LNCaP clone FGC (cell line): ENCODE measurements around the gene C10orf71.

Experiments
- DNase-seq: peaks from one replicate; pipeline ENCODE4 v3.0.0-alpha.2; 2011; ENCODE audit warnings: low read depth
- H3K4me3 ChIP-seq: 2 replicates; pipeline ENCODE4 v1.5.1; 2011; ENCODE audit warnings: mild to moderate bottlenecking, low read depth, low read length, control low read depth
- TF ChIP-seq, protein P1 (sequence below): IDR thresholded peaks from 2 replicates; pipeline ENCODE4 v1.5.1; 2012; ENCODE audit warnings: mild to moderate bottlenecking; ENCODE audit not compliant: control insufficient read depth, insufficient read depth; ENCODE audit errors: extremely low read depth

Gene C10orf71

DNA sequence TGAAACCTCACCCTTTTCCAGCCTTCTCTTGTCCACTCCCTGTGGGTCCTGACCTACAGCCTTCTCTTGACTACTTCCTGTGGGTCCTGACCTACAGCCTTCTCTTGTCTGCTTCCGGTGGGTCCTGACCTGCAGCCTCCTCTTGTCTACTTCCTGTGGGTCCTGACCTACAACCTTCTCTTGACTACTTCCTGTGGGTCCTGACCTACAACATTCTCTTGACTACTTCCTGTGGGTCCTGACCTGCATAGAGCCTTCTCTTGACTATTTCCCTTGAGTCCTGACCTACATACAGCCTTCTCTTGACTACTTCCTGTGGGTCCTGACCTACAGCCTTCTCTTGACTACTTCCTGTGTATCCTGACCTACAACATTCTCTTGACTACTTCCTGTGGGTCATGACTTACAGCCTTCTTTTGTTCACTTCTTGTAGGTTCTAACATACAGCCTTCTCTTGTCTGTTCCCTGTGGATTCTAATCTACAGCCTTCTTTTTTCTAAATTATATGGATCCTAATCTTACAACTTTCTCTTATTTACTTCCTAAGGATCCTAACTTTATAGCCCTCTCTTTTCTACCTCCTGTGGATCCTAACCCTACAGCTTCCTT is 36.5 kb downstream of the C10orf71 start:
- TF ChIP-seq, protein P1, sequence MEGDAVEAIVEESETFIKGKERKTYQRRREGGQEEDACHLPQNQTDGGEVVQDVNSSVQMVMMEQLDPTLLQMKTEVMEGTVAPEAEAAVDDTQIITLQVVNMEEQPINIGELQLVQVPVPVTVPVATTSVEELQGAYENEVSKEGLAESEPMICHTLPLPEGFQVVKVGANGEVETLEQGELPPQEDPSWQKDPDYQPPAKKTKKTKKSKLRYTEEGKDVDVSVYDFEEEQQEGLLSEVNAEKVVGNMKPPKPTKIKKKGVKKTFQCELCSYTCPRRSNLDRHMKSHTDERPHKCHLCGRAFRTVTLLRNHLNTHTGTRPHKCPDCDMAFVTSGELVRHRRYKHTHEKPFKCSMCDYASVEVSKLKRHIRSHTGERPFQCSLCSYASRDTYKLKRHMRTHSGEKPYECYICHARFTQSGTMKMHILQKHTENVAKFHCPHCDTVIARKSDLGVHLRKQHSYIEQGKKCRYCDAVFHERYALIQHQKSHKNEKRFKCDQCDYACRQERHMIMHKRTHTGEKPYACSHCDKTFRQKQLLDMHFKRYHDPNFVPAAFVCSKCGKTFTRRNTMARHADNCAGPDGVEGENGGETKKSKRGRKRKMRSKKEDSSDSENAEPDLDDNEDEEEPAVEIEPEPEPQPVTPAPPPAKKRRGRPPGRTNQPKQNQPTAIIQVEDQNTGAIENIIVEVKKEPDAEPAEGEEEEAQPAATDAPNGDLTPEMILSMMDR = no peak
- H3K4me3 ChIP-seq = no peak overlapping the region
- DNase-seq = no peak

DNA sequence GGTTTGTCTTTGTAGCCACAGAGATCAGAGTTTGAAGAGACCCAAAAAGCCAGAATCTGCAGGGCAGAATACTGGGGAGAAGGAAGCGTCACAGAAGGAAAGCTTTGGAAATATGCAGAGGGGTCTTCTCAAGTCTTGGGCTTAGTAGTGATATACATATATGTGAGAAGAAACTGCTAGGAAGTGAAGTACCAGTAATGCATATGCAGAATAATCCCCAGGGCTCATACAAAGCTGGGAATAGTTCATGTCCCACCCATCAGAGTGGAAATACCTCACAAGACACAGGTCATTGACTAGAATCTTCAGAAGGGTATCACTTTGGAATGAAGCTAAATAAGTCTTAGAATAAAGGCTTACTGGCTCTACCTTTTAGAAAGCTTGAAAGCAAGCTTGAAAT is 39.6 kb downstream of the C10orf71 start:
- H3K4me3 ChIP-seq = no peak overlapping the region
- TF ChIP-seq, protein P1 = no peak
- DNase-seq = no peak

DNA sequence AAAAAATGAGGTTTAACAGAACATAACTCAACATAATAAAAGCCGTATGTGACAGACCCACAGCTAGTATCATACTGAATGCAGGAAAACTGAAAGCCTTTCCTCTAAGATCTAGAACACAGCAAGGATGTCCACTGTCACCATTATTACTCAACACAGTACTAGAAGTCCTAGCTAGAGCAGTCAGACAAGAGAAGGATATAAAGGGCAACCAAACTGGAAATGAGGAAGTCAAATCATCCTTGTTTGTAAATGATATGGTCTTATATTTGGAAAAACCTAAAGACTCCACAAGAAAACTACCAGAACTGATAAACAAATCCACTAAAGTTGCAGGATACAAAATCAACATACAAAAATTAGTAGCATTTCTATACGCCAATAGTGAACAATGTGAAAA is 45.9 kb downstream of the C10orf71 start:
- no peak overlapping the region for H3K4me3 ChIP-seq
- TF ChIP-seq, protein P1 = no peak
- no peak for DNase-seq

DNA sequence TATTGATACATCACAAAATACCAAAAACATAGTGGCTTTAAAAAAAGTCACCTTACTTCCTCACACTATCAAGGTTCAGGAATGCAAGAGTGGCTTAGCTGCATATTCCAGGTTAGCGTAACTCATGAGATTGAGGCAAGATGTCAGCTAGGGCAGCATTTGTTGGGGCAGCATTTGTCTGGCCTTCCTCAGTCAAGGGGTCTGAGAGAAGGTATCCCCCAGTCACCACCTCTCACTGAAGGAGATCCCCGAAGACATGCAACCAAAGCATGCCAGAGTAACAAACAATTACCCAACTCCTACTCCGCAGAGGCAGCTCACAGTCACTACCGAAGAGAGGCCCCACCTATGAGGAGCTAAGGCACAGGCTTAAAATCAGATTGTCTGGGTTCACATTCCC is 48.4 kb downstream of the C10orf71 start:
- no peak overlapping the region for H3K4me3 ChIP-seq
- no peak for DNase-seq
- TF ChIP-seq, protein P1 = no peak

DNA sequence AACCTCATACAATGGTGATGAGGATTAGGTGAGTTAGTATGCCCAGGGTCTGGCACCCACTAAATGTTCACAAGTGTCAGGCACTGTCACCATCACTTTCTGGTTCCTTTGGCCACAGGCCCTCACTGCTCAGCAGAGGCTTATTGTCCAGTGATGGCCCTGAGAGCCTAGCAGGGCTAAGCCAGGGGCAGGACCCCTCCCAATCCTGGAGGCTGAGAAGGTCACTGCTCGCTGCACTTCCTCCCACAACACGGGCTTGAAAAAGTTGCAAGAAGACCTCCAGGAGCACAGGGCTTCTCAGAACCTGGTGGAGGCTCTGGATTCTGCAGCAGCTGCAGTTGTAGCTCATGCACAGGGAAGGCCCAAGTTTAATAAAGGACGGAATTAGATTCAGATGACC is 48.9 kb downstream of the C10orf71 start:
- DNase-seq = no peak
- no peak overlapping the region for H3K4me3 ChIP-seq
- TF ChIP-seq, protein P1 = no peak

DNA sequence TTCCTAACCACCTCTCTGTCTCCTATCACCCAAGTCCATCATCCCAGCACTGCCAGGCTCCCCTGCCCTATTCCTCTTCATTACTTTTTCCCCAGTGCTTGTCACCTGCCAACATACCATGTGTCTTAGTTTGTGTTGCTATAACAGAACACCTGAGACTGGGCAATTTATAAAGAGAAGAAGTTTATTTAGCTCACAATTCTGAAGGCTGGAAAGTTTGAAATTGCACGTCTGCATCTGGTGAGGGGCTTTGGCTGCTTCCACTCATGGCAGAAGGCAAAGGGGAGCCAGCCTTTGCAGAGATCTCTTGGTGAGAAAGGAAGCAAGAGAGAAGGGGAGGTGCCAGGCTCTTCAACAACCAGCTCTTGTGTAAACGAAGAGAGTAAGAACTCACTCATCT is 49.6 kb downstream of the C10orf71 start:
- TF ChIP-seq, protein P1 = no peak
- no peak overlapping the region for H3K4me3 ChIP-seq
- DNase-seq = no peak

DNA sequence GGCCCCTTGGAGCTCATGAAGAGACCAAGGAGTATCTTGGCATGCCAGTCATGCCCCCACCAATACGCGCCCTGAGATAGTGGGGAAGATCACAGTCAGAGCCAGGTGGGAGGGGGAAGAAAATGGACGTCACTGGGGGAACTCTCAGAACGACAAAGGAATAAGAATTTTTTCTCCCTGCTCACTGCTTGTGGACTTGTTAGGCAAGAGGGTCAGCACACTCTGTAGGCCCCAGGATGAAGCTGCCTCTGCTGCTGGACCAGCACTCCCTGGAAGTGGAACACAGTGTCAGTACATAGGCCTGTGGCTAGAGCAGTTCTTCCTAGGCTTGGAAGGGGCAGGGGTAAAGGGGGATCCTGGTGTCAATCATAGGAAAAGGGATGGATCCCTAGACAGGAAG is 50.4 kb downstream of the C10orf71 start:
- no peak for DNase-seq
- H3K4me3 ChIP-seq = no peak overlapping the region
- TF ChIP-seq, protein P1 = no peak
